Activated naive CD4-positive, alpha-beta T cell (primary cell): ENCODE results near the gene CNTNAP4.

Experiments
- DNase-seq, 4 experiments: peaks; one replicate each; lab custom pipeline; 2025; lab: John Stamatoyannopoulos, UW

The CNTNAP4 gene

GRCh38 chr16:76490036-76490639 lies 212.9 kb downstream of the CNTNAP4 start:
- DNase-seq = no peak

GRCh38 chr16:76500006-76500405 lies 222.8 kb downstream of the CNTNAP4 start:
- DNase-seq = no peak

GRCh38 chr16:76502063-76502462 lies 224.9 kb downstream of the CNTNAP4 start:
- no peak for DNase-seq

- DNase-seq = no peak
Observed at GRCh38 chr16:76502555-76502954, 225.4 kb downstream of the CNTNAP4 start.

GRCh38 chr16:76503091-76503490 lies 225.9 kb downstream of the CNTNAP4 start:
- no peak for DNase-seq

- DNase-seq = no peak
Observed at GRCh38 chr16:76511203-76511602, 234.0 kb downstream of the CNTNAP4 start.

GRCh38 chr16:76518781-76519180 lies 241.6 kb downstream of the CNTNAP4 start:
- DNase-seq = no peak

- no peak for DNase-seq
Observed at GRCh38 chr16:76524356-76524755, 247.2 kb downstream of the CNTNAP4 start.

- DNase-seq = no peak
Observed at GRCh38 chr16:76524769-76525168, 247.6 kb downstream of the CNTNAP4 start.

- no peak for DNase-seq
Observed at GRCh38 chr16:76527244-76527643, 250.0 kb downstream of the CNTNAP4 start.

GRCh38 chr16:76529120-76529519 lies 251.9 kb downstream of the CNTNAP4 start:
- no peak for DNase-seq

- no peak for DNase-seq
Observed at GRCh38 chr16:76531236-76531635, 254.0 kb downstream of the CNTNAP4 start.

GRCh38 chr16:76532188-76532973 lies 255.2 kb downstream of the CNTNAP4 start:
- DNase-seq = no peak

GRCh38 chr16:76539609-76540008 lies 262.4 kb downstream of the CNTNAP4 start:
- no peak for DNase-seq

GRCh38 chr16:76541070-76541469 lies 263.9 kb downstream of the CNTNAP4 start:
- no peak for DNase-seq

GRCh38 chr16:76565542-76565941 lies 288.3 kb downstream of the CNTNAP4 start:
- DNase-seq = no peak

- DNase-seq = no peak
Observed at GRCh38 chr16:76571755-76572154, 294.6 kb downstream of the CNTNAP4 start.

- no peak for DNase-seq
Observed at GRCh38 chr16:76573281-76573680, 296.1 kb downstream of the CNTNAP4 start.

- DNase-seq = no peak
Observed at GRCh38 chr16:76574651-76575050, 297.4 kb downstream of the CNTNAP4 start.

- DNase-seq = no peak
Observed at GRCh38 chr16:76576526-76576925, 299.3 kb downstream of the CNTNAP4 start.

- no peak for DNase-seq
Observed at GRCh38 chr16:76577003-76577402, 299.8 kb downstream of the CNTNAP4 start.

GRCh38 chr16:76579277-76579922 lies 302.2 kb downstream of the CNTNAP4 start:
- DNase-seq = no peak

GRCh38 chr16:76583466-76583865 lies 306.3 kb downstream of the CNTNAP4 start:
- no peak for DNase-seq
